ENCODE measurements around the gene OR1L1.

The OR1L1 gene, protein sequence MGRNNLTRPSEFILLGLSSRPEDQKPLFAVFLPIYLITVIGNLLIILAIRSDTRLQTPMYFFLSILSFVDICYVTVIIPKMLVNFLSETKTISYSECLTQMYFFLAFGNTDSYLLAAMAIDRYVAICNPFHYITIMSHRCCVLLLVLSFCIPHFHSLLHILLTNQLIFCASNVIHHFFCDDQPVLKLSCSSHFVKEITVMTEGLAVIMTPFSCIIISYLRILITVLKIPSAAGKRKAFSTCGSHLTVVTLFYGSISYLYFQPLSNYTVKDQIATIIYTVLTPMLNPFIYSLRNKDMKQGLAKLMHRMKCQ

GRCh38 chr9:122661416-122661815, at the start of gene OR1L1:
OR1L1 (plus strand) TSS chr9:122661716; CDS start chr9:122661716, 0 bp downstream.
- no peak for DNase-seq

DNA sequence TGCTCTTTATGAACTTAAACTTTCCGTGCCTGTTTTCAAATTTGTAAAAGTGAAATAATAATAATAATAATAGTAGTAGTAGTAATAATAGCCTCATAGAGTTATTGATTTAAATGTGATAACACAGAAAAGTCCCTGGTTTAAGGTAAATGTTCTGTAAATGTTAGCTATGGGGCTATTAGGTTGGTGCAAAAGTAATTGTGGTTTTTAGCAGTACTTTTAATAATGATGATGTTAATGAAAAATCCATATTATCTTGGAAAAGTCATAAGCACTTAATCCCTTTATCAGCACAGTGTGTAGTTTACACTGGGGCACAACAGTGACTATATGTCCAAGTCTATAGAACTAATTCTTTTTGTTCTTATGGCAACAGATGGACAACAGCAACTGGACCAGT, 47.2 kb upstream of the OR1L1 start, which contains the start of gene OR1Q1:
Gene OR1Q1 (plus strand): TSS at position 377 of the 400 bp plus-strand sequence. CDS start 0 bp downstream, at position 377.
- no peak for DNase-seq

DNA sequence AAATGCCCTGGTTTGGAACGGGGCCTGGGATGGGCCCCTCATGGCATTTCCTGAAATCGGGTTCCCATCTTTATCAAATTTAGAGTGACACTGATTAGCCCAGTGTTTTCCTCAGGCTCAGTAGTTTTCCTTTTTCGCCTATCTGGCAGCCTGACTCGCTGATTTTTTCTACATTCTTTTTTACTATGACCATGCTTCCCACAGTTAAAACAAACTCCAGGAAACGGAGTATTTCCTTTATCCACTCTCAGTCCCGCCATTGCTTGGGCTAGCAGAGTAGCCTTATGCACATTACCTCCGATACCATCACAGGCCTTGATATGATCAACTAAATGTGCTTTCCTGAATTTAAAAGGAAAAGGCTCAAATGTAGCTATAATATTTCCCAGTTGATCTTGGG, 41.5 kb upstream of the OR1L1 start:
- no peak for DNase-seq

- DNase-seq, result no peak
Measured at GRCh38 chr9:122642226-122642625, 19.3 kb upstream of the OR1L1 start.

DNA sequence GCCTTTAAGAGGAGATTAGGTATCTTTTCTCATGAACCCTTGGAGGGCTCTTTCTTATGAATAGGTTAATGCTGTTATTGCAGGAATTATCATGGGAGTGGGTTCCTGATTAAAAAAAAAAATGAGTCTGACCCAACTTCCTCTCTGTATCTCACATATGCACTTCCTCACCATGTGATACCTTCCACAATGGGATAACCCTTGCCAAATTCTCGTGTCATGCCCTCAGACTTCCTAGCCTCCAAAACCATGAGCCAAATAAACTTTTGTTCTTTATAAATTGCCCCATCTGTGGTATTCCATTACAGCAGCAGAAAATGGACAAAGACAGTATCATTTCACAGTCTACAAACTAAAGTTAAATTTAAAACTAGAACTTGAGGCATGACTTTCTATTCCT, 5.1 kb upstream of the OR1L1 start:
- DNase-seq, result no peak

GRCh38 chr9:122657527-122657926, 4.0 kb upstream of the OR1L1 start, which contains the start of gene OR1B1:
OR1B1 (minus strand) TSS chr9:122657627.
- DNase-seq, result no peak

- no peak for DNase-seq
Measured at GRCh38 chr9:122672481-122672880, 11.0 kb downstream of the OR1L1 start.

DNA sequence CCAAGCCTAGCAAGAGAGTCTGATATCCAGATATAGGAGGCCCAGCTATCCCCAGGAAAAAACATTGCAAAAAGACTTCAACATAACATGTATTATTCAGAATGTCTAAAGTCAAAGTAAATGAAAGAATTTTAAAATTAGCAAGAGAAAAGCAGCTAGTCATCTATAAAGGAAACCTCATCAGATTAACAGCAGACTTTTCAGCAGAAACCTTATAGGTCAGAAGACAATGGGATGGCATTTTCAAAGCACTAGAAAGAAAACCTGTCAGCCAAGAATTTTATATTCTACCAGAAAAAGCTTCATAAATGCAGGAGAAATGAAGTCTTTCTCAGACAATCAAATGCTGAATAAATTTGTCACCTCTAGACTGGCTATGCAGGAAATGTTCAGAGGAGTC, 23.3 kb downstream of the OR1L1 start:
- no peak for DNase-seq

GRCh38 chr9:122695696-122696095, 34.2 kb downstream of the OR1L1 start:
- DNase-seq, result no peak

Data from SW 1271 (cell line).